MM.1S (cell line): ENCODE measurements around the gene STEAP2.

ENCODE experiments used
- CTCF ChIP-seq: fragments of 300-600 bp; sonication (generic); IDR thresholded peaks from 2 replicates; pipeline ENCODE4 v1.5.1; 2016; ENCODE audit warnings: antibody characterized with exemption, low read length, mixed read lengths
- EZH2 ChIP-seq: fragments of 300-600 bp; sonication (generic); optimal IDR thresholded peaks from 2 replicates; pipeline ENCODE3; 2017; ENCODE audit warnings: low read depth, mild to moderate bottlenecking, antibody characterized with exemption, low read length, mixed read lengths
- EZH2phosphoT487 ChIP-seq: fragments of 300-600 bp; sonication (generic); IDR thresholded peaks from 2 replicates; pipeline ENCODE4 v1.6.1; 2018; ENCODE audit warnings: antibody characterized with exemption, low read length

GRCh38 chr7:90231304-90231703, 19.8 kb downstream of the STEAP2 start:
- TF ChIP-seq CTCF (no peak), EZH2phosphoT487 (no peak), EZH2 (no peak)
